HG03060 (cell line): ENCODE results near the gene IL6.
"Not testable (repeated sequence)": the region's sequence is repeated elsewhere in the genome, so short reads cannot be mapped to it uniquely, and the experiment has no call there.

ENCODE experiments used
- ATAC-seq: cut with Tn5 transposase; IDR thresholded peaks from one replicate; pipeline ENCODE4 v1.9.1; 2021; ENCODE audit warnings: low read depth, moderate number of reproducible peaks; ENCODE audit not compliant: unreplicated experiment

IL6 gene

GRCh38 chr7:22779730-22780323, 52.8 kb downstream of the IL6 start:
- ATAC-seq: not testable (repeated sequence)

DNA sequence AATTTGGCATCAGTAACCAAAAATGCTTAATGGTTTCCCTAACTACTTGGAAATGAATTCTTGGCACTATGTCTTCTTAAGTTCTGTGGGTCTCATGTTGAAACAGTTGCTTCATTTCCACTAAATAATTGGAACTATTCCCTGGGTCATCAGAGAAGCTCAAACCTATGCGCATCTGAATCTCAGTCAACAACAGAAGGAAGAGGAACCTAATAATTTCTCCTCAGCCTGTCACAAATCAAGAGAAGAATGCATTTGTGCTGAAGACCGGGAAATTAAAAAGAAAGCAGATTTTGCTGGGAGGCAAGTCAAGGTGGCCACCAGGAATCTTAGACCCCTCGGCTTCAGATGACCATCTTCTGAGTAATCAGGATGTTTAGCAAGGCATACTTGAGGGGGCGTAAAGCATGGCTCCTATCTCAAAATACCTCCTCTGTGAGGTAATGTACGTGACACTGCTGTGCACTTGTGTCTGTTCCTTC, 54.3 kb downstream of the IL6 start:
- ATAC-seq: no peak
